B cell (primary cell): ENCODE results near the gene ZNF580. TPM values are rescaled to one million over a fixed set of nuclear protein-coding genes. Genes with fewer than 3 reads are reported as not detected.

Experiments used
- ATAC-seq: fragments of 200-7000 bp; cut with Tn5 transposase; one replicate; pipeline ENCODE4 v1.10.0; 2021; ENCODE audit warnings: low read depth, mild to moderate bottlenecking, moderate number of reproducible peaks, moderate library complexity
- CTCF ChIA-PET: fragments of 350-600 bp; sonication (Branson Sonifier 250); formaldehyde crosslinking; loops from one replicate; lab custom pipeline; 2021; ENCODE audit warnings: antibody characterized with exemption, inconsistent platforms; lab: Charles Lee
- POLR2A ChIA-PET: fragments of 350-600 bp; sonication (Branson Sonifier 250); formaldehyde crosslinking; loops from one replicate; lab custom pipeline; 2021; ENCODE audit warnings: antibody characterized with exemption; lab: Charles Lee
- DNase-seq: peaks from one replicate; pipeline ENCODE4 v3.0.0; 2013
- H2AFZ ChIP-seq: 2 replicates; pipeline ENCODE4 v1.6.1; 2012; ENCODE audit warnings: mild to moderate bottlenecking, low read depth, low read length; ENCODE audit not compliant: insufficient read depth, poor library complexity, severe bottlenecking
- H3K27ac ChIP-seq, 2 donors: 1 replicate in 1 of 2; 2 replicates in 1 of 2; pipeline ENCODE4 v1.5.1; 2012 to 2013; ENCODE audit warnings: low read length in 2 of 2, mild to moderate bottlenecking in 2 of 2, moderate library complexity in 1 of 2
- H3K27me3 ChIP-seq, 4 experiments: fragments of 200-600 bp in 1 of 4; sonication (generic) in 1 of 4; replicated peaks in 1 of 4; 1 replicate in 2 of 4; 2 replicates in 2 of 4; pipeline versions ENCODE4 v1.6.1 to v1.7.0; 2013 to 2016; ENCODE audit warnings: low read length in 3 of 4, mild to moderate bottlenecking in 2 of 4, mixed read lengths in 1 of 4, moderate library complexity in 1 of 4; ENCODE audit not compliant: insufficient read depth in 4 of 4, control insufficient read depth in 3 of 4; ENCODE audit errors: control extremely low read depth in 1 of 4
- H3K36me3 ChIP-seq, 2 experiments: replicated peaks in 1 of 2; 1 replicate in 1 of 2; 2 replicates in 1 of 2; pipeline versions ENCODE4 v1.6.1 to v1.7.1; 2013; ENCODE audit warnings: low read length in 1 of 2; ENCODE audit not compliant: insufficient read depth in 2 of 2, control insufficient read depth in 1 of 2; ENCODE audit errors: control extremely low read depth in 1 of 2, extremely low read depth in 1 of 2
- H3K4me1 ChIP-seq, 2 donors: fragments of 200-600 bp in 1 of 2; sonication (generic) in 1 of 2; 1 replicate in 1 of 2; 2 replicates in 1 of 2; pipeline versions ENCODE4 v1.5.1 to v1.6.1; 2013 to 2017; ENCODE audit warnings: low read length in 2 of 2; ENCODE audit not compliant: control insufficient read depth in 2 of 2, insufficient read depth in 2 of 2
- H3K4me2 ChIP-seq: replicated peaks from 2 replicates; pipeline ENCODE3; 2012; ENCODE audit warnings: mild to moderate bottlenecking, low read depth, low read length; ENCODE audit not compliant: poor library complexity, severe bottlenecking
- H3K4me3 ChIP-seq, 5 experiments: fragments of 200-600 bp in 1 of 5; sonication (generic) in 1 of 5; 1 replicate in 3 of 5; 2 replicates in 2 of 5; pipeline versions ENCODE4 v1.5.1 to v1.7.0; 2011 to 2016; ENCODE audit warnings: low read length in 4 of 5, mild to moderate bottlenecking in 4 of 5, low read depth in 2 of 5, control low read depth in 1 of 5, moderate library complexity in 1 of 5; ENCODE audit not compliant: insufficient read depth in 1 of 5; ENCODE audit errors: control extremely low read depth in 1 of 5, extremely low read depth in 1 of 5
- H3K79me2 ChIP-seq: fragments of 200-600 bp; sonication (generic); one replicate; pipeline ENCODE4 v1.6.0; 2016; ENCODE audit warnings: low read length; ENCODE audit not compliant: control insufficient read depth, insufficient read depth
- H3K9ac ChIP-seq: fragments of 200-600 bp; sonication (generic); 2 replicates; pipeline ENCODE4 v1.6.1; 2017; ENCODE audit warnings: mild to moderate bottlenecking, low read length, moderate library complexity
- H3K9me3 ChIP-seq, 3 donors: one replicate each; pipeline versions ENCODE4 v1.6.1 to v1.7.1; 2013; ENCODE audit warnings: low read length in 2 of 3; ENCODE audit not compliant: control insufficient read depth in 2 of 3, insufficient read depth in 1 of 3; ENCODE audit errors: control extremely low read depth in 1 of 3
- H4K20me1 ChIP-seq: 2 replicates; pipeline ENCODE4 v1.6.0; 2012; ENCODE audit warnings: mild to moderate bottlenecking, low read length; ENCODE audit not compliant: insufficient read depth, control insufficient read depth, poor library complexity, severe bottlenecking
- H3K27ac Mint-ChIP-seq: one replicate; pipeline ENCODE4 v1.8.0; 2021; ENCODE audit warnings: mixed read lengths
- H3K27me3 Mint-ChIP-seq: one replicate; pipeline ENCODE4 v1.8.0; 2021; ENCODE audit warnings: mixed read lengths
- H3K4me1 Mint-ChIP-seq: one replicate; pipeline ENCODE4 v1.8.0; 2021; ENCODE audit warnings: mixed read lengths
- H3K4me3 Mint-ChIP-seq: one replicate; pipeline ENCODE4 v1.8.0; 2021; ENCODE audit warnings: mixed read lengths
- H3K9me3 Mint-ChIP-seq: one replicate; pipeline ENCODE4 v1.8.0; 2022; ENCODE audit warnings: mixed read lengths; ENCODE audit not compliant: insufficient read depth
- CTCF ChIP-seq: fragments of 200-600 bp; IDR thresholded peaks from one replicate; pipeline ENCODE4 v1.8.0; 2022; ENCODE audit warnings: antibody characterized with exemption, mild to moderate bottlenecking
- EZH2 ChIP-seq: IDR thresholded peaks from 2 replicates; pipeline ENCODE4 v1.6.1; 2012; ENCODE audit warnings: borderline replicate concordance, low read depth, mild to moderate bottlenecking, moderate library complexity, low read length; ENCODE audit not compliant: insufficient read depth, poor library complexity, severe bottlenecking
- WGBS: methylation state at CpG from one replicate; pipeline ENCODE4 v1.1.5; 2013; ENCODE audit warnings: missing lambda C conversion rate; ENCODE audit not compliant: insufficient coverage; 5-methylcytosine and 5-hydroxymethylcytosine counted together
- intact Hi-C: fragments of 100-400 bp; cut with micrococcal nuclease; formaldehyde crosslinking; loops from one replicate; pipeline ENCODE4 v1.10.0; 2022
- polyA plus RNA-seq: library from polyadenylated mRNA; depleted of rRNA; stranded (reverse); fragments of >200 nt; gene quantifications from 2 replicates; pipeline ENCODE4 v1.2.3, GENCODE V29; 2012
- total RNA-seq, 2 donors: library from RNA; stranded (reverse); fragments of 120-200 nt in 1 of 2; gene quantifications; 1 replicate in 1 of 2; 2 replicates in 1 of 2; pipeline versions ENCODE4 v1.2.3 to v1.2.4, GENCODE V29; 2013 to 2022

Gene ZNF580
- total and polyA plus RNA-seq, 2 donors (not counting 1 experiment from before 2014, with no cell fraction given): 69.8 to 101 TPM

GRCh38 chr19:55609326-55609725 is 31.5 kb upstream of the ZNF580 start:
- no peak overlapping the region for H2AFZ ChIP-seq
- H3K36me3 ChIP-seq: peaks cover 0 to 13% of the 10 kb centered on the region in 2 experiments
- H3K4me2 ChIP-seq: no peak overlapping the region
- intact Hi-C loops: loop anchor here (5.0 to 10.0 kb wide), 3 partner anchors 33 to 355 kb away; partner anchors contain the start of genes BRSK1, HSPBP1, PPP6R1 and ZNF580
- H3K9ac ChIP-seq: no peak overlapping the region
- H3K4me1 Mint-ChIP-seq: peaks cover 68% of the 10 kb centered on the region
- ChIA-PET CTCF (interaction anchor here (4.9 kb wide), 1 partner anchor 23 kb away, joined by 21 read pairs; no protein-coding TSS in a partner anchor), POLR2A (no interaction called here)
- H4K20me1 ChIP-seq: peaks cover 30% of the 10 kb centered on the region
- H3K27ac ChIP-seq: no peak overlapping the region
- TF ChIP-seq EZH2 (no peak), CTCF (no peak)
- no peaks in the 10 kb centered on the region for H3K9me3 ChIP-seq
- ATAC-seq (no peak), DNase-seq (no peak)
- H3K4me3 Mint-ChIP-seq: no peak overlapping the region
- H3K79me2 ChIP-seq: peaks cover 66% of the 10 kb centered on the region
- H3K4me1 ChIP-seq: peaks cover 24 to 40% of the 10 kb centered on the region in 2 donors
- H3K27me3 Mint-ChIP-seq: no peaks in the 10 kb centered on the region
- H3K4me3 ChIP-seq: no peak overlapping the region
- no peaks in the 10 kb centered on the region for H3K27me3 ChIP-seq
- H3K9me3 Mint-ChIP-seq: no peaks in the 10 kb centered on the region
- H3K27ac Mint-ChIP-seq: no peak overlapping the region
- WGBS: 100% methylated on average over 5 of the region's 5 CpGs

- CTCF ChIA-PET: interaction anchor here (0.6 to 4.9 kb wide), 3 partner anchors 21 to 108 kb away, joined by 3 to 21 read pairs (median 3); no protein-coding TSS in a partner anchor
Measured at GRCh38 chr19:55611300-55611982, 29.4 kb upstream of the ZNF580 start.

More at GRCh38 chr19:55611300-55611982, 29.4 kb upstream of the ZNF580 start:
- POLR2A ChIA-PET: no interaction called here
- peak overlapping the region in 1 of 2 donors; percentile 70 for H3K27ac ChIP-seq
- Mint-ChIP-seq H3K4me3 (no peak overlapping the region), H3K9me3 (no peaks in the 10 kb centered on the region), H3K4me1 (peaks cover 55% of the 10 kb centered on the region), H3K27ac (peak overlapping the region; percentile 18), H3K27me3 (no peaks in the 10 kb centered on the region)
- intact Hi-C loops: no loop called here
- H3K4me3 ChIP-seq: no peak overlapping the region
- no peak for TF ChIP-seq CTCF
- TF ChIP-seq EZH2: no peak
- peaks cover 0 to 18% of the 10 kb centered on the region in 2 experiments for H3K36me3 ChIP-seq
- peaks cover 35% of the 10 kb centered on the region for H4K20me1 ChIP-seq
- no peak for ATAC-seq
- H2AFZ ChIP-seq: no peak overlapping the region
- WGBS: 87% methylated on average over 11 of the region's 15 CpGs
- DNase-seq: no peak
- no peaks in the 10 kb centered on the region for H3K27me3 ChIP-seq
- peaks cover 65% of the 10 kb centered on the region for H3K79me2 ChIP-seq
- no peak overlapping the region for H3K9ac ChIP-seq
- H3K9me3 ChIP-seq: no peaks in the 10 kb centered on the region
- peaks cover 17 to 24% of the 10 kb centered on the region in 2 donors for H3K4me1 ChIP-seq
- H3K4me2 ChIP-seq: peak overlapping the region; percentile 20
